Measurements from ENCODE around the gene FCN1.

DNA sequence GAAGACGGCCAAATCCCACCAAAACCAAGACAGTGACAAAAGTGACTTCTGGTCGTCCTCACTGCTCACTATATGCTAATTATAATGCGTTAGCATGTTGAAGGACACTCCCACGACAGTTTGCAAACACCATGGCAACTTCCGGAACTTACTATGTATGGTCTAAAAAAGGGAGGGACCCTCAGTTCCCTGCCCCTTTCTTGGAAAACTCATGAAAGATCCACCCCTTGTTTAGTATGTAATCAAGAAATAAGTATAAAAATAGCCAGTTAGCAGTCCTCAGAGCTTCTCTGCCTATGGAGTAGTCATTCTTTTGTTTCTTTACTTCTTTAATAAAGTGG, 27.6 kb downstream of the FCN1 start:
- TF ChIP-seq, protein P1, sequence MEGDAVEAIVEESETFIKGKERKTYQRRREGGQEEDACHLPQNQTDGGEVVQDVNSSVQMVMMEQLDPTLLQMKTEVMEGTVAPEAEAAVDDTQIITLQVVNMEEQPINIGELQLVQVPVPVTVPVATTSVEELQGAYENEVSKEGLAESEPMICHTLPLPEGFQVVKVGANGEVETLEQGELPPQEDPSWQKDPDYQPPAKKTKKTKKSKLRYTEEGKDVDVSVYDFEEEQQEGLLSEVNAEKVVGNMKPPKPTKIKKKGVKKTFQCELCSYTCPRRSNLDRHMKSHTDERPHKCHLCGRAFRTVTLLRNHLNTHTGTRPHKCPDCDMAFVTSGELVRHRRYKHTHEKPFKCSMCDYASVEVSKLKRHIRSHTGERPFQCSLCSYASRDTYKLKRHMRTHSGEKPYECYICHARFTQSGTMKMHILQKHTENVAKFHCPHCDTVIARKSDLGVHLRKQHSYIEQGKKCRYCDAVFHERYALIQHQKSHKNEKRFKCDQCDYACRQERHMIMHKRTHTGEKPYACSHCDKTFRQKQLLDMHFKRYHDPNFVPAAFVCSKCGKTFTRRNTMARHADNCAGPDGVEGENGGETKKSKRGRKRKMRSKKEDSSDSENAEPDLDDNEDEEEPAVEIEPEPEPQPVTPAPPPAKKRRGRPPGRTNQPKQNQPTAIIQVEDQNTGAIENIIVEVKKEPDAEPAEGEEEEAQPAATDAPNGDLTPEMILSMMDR (IDR thresholded peaks at IDR 0.05) = no peak
- no peak for TF ChIP-seq POLR2A (IDR thresholded peaks at IDR 0.05)

All from testis (tissue), 2 donors.